Ovary (tissue), 3 donors: ENCODE measurements around the gene STPG1.

Experiments
- CTCF ChIP-seq, 3 donors: fragments of 450-650 bp in 2 of 3; fragments of 200-600 bp in 1 of 3; IDR thresholded peaks; one replicate each; pipeline versions ENCODE4 v1.5.1 to v1.8.0; 2016 to 2022; ENCODE audit warnings: antibody characterized with exemption in 3 of 3, mild to moderate bottlenecking in 1 of 3
- POLR2A ChIP-seq: fragments of 450-650 bp; IDR thresholded peaks from one replicate; pipeline ENCODE4 v1.6.1; 2017; ENCODE audit warnings: antibody characterized with exemption, mild to moderate bottlenecking, moderate library complexity
- donor health status: DM: no; HTN: no; CAD: no.

GRCh38 chr1:24319962-24320361 lies 93.6 kb downstream of the STPG1 start:
- no peak for TF ChIP-seq CTCF (IDR thresholded peaks at IDR 0.05)
- no peak for TF ChIP-seq POLR2A
